ENCODE results near the gene FEN1.

GRCh38 chr11:61756452-61757212 lies 36.1 kb upstream of the FEN1 start:
- no peak for TF ChIP-seq POLR2A (IDR thresholded peaks at IDR 0.05)
- TF ChIP-seq, protein P1, sequence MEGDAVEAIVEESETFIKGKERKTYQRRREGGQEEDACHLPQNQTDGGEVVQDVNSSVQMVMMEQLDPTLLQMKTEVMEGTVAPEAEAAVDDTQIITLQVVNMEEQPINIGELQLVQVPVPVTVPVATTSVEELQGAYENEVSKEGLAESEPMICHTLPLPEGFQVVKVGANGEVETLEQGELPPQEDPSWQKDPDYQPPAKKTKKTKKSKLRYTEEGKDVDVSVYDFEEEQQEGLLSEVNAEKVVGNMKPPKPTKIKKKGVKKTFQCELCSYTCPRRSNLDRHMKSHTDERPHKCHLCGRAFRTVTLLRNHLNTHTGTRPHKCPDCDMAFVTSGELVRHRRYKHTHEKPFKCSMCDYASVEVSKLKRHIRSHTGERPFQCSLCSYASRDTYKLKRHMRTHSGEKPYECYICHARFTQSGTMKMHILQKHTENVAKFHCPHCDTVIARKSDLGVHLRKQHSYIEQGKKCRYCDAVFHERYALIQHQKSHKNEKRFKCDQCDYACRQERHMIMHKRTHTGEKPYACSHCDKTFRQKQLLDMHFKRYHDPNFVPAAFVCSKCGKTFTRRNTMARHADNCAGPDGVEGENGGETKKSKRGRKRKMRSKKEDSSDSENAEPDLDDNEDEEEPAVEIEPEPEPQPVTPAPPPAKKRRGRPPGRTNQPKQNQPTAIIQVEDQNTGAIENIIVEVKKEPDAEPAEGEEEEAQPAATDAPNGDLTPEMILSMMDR (IDR thresholded peaks at IDR 0.05): no peak
- no peak for TF ChIP-seq EP300 (IDR thresholded peaks at IDR 0.05)

All from stomach (tissue), 4 donors.